GM21447 (cell line): Measurements from ENCODE around the gene TIAM2.
"Not testable (repeated sequence)": the region's sequence is repeated elsewhere in the genome, so short reads cannot be mapped to it uniquely, and the experiment has no call there.

Source experiments
- ATAC-seq: cut with Tn5 transposase; IDR thresholded peaks from one replicate; pipeline ENCODE4 v1.9.1; 2021; ENCODE audit not compliant: unreplicated experiment

The TIAM2 gene

DNA sequence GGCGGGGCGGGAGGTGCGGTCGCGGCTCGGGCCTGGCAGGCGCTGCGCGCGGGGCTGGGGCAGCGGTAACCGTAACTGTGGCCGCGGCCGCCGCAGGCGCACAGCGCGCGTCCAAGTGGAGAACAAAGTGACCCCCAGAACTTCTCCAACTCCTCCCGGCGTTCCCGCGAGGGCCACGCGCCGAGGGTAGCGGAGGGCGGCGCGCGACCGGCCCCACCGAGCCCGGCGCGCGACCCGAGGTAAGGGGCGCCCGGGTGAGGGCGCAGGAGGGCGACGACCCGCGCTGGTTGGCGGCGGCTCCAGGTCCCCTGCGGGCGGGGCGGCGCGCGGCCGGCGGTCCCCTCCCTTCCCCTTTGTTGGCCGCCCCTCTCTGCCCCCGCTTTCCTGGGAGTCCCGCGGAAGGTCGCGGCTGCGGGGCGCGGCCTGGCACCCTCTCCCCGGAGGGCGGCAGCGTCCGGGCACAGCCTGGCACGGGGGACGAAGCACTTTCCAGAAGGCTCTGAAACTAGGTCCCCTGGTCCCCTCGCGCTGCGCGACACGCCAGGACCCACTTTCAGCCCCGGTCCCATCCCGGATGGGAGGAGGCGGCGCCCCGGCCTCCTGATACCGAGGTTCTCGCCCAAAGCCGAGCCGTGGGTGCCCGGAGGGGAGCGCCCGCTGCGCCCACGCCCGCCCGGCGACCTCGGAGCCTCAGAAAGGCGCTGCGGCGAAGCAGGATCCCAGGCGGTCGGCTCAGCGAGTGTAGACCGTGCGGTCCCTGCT, at the start of gene TIAM2:
TSS of gene TIAM2 (plus strand) at position 62 of the 762 bp plus-strand sequence. CDS start 133,909 bp downstream, outside the sequence.
- ATAC-seq: no peak

DNA sequence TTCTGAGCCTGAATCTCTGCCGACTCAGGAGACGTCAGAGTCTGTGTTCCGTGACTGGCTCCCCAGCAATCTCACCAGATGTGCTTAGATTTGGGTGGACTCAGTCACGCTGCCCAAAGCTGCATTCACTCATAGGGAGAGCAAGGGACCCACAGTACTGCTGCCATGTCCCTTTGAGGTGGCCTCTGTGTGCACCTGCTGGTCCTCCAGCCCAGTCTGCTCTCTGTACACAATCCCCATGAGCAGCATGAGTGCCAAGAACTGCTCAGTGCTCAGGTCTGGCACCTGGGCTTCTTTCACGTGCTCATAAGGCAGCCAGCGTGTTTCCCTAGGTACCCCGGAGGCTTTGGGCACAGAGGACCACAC, 44.2 kb upstream of the TIAM2 start:
- no peak for ATAC-seq

DNA sequence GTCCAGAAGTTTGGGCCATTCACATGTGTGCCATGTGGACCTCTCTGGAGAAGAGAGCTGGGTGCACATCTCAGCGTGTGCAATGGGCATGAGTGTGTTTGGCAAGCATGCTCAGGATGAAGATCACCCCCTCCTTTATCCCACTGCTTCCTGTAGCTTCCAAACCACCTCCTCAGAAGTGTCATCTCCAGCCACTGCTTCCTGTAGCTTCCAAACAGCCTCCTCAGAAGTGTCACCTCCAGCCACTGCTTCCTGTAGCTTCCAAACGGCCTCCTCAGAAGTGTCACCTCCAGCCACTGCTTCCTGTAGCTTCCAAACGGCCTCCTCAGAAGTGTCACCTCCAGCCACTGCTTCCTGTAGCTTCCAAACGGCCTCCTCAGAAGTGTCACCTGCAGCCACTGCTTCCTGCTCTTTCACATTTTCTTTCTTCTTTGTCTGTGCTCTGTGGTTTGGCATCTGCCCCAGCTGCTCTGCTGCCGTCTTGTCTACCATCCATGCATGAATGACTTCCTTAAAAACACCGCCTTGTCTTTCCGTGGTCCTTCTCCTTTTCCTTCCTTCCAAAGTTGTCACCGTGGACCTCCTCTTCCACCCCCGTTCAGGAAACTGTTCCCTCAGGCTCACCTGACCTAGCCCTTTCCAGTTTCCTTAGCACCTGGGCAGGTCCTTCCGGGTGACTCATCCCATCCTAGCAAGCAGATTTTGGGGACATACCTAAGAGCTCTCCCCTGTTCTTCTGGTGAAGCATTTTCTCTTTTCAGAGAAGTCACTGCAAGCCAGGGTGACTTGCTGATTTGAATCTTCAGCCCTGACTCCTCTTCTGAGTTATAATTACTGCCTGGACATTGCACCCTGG, 43.5 kb upstream of the TIAM2 start:
- ATAC-seq: peak; percentile 86

- no peak for ATAC-seq
These were observed 41.5 kb upstream of the TIAM2 start for GRCh38 chr6:154953644-154954043.

DNA sequence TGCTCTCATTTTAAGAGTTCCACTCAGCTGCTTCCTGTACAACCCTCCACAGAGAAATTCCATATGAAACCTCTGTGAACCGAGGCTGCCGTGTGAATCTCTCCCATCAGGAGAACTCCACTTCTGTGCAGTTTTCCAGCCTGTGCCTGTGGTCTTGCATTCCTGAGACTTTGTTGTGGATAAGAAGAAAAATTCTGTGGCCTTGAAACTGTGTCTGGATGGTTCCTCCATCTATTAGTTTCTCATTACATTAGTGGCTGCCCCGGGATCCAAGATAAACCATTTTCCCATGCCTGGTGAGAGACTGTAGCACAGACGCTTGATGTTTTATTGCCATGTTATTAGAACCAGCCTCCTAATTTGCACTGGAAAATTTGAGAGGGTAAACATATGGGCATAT, 40.8 kb upstream of the TIAM2 start:
- no peak for ATAC-seq

GRCh38 chr6:154956771-154957522, 38.2 kb upstream of the TIAM2 start:
- ATAC-seq: no peak

- no peak for ATAC-seq
These were observed 36.6 kb upstream of the TIAM2 start for GRCh38 chr6:154958469-154958868.

DNA sequence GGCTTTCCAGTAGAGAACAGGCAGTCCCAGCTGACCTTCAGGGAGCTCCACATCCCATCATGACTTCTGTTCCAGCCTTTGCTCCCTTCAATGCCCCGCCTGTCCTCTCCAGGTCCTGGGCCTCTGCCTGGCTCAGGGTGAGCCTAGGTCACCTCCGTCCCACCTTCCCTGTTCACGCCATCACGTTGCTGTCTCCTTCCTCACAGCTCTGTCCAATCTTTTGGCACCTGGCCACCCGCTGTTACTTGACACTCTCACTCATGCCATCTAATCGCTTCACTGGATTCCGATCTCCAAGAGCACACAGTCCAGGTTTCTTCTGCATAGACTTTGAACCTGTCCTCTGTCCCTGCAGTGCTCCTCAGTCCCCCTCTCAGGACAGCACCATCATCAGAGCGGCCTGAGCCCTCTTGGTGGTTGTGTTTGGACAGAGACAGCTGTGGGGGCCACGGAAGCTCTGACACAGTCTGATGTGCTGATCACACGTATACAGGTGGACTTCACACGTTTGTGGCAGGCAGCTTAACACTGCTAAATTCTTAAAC, 34.7 kb upstream of the TIAM2 start:
- no peak for ATAC-seq

DNA sequence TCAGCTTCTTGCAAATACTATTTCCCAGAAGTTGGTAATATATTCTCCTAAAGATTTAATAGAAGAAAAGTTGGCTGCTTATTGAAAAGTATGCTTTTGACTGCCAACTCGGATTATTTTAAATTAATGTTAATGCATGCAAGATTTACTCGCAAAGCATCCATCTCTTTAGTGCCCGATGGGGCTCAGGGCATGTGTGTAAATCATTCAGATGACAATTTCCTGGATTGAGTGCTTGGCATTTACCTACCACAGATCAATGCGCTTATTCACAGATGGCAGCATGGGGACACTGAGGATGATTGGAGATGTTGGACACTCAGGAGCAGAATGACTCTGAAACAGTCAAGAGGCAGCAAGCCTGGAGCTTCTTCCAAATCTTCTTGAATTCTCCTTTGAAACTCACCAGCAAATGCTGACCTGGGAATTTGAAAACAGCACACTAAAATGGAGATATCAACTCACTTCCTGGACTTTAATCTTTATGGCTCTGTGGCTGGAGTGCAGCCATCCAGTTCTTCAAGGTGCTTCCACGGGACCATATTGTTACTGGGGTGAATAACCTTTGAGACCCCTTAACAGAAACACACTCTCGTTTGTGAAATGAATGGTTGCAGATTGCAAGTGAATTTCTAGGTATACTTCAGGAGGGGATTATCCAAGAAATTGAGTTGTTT, 34.1 kb upstream of the TIAM2 start:
- no peak for ATAC-seq

DNA sequence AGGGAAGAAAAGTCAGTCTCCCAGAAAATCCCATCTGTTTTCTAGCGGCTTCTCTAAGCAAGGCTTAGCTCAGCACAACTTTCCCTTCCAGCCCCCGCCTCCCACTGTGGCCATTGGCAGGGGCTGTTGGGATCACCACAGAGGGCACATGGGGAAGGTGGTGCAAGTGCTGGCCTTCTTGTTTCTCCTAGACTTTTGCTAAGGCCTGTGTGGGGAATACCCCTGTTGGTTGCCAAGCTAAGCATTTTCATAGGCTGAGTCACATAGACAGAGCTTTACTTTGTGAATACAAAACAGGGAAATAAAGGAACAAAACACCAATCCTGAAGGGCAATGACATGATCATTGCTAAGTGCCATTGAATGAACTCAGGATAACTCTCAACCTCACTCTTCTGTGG, 32.4 kb upstream of the TIAM2 start:
- no peak for ATAC-seq

GRCh38 chr6:154966065-154966770, 28.9 kb upstream of the TIAM2 start:
- not testable (repeated sequence) for ATAC-seq

DNA sequence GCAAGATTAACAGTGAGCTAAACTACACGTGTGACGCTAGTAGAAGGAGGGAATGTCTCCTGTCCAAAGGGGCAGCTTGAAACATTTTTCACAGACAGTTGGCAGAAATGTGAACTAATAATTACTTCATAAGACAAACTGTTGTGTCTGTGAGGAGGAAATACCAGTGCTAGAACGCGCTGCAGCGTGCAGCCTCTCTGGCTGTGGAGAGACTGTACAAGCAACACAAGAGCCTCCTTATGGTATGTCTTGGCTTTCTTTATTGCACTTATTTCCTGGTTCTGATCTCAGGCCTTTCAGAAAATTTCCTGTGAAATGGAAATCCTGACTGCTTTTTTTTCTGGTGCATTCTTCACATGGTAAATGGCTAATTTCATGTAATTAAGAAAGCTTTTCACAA, 25.3 kb upstream of the TIAM2 start:
- ATAC-seq: no peak

DNA sequence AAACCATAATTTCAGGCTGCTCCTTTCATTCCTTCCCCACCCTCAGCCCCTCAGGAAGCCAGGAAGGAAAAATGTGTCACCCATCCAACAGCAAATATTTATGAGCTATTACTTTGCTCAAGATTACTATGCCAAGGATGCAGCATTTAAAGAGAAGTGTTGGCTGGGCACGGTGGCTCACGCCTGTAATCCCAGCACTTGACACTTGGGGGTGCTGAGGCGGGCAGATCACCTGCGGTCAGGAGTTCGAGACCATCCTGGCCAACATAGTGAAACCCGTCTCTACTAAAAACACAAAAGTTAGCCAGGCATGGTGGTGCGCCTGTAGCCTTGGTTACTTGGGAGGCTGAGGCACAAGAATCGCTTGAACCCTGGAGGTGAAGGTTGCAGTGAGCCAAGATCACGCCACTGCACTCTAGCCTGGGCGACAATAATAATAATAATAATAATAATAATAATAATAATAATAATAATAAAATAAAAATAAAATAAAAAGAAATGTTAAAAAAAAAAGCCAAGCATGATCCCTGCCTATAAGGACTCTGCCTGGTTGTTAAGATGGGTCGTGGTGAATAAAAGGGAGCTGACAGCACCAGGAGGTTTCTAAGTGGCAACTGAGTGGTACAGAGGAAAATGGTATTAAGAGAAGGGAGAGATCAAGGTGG, 20.5 kb upstream of the TIAM2 start:
- ATAC-seq: no peak

DNA sequence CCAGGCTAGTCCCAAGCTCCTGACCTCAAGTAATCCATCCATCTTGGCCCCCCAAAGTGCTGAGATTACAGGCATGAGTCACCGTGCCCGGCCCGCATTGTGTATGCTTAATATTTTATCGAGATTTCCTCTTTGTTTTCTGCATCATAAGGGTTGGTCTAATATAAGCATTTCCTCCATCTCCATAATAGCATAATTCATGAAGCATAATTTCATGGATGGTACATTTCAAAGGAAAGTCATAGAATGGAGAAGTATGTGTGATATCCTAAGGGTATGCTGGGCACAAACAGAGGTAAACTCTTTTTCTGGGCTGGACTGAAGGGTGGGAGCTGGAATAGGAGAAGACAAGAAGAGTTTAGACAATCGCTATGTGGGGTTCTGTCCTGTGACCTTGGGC, 17.5 kb upstream of the TIAM2 start:
- ATAC-seq: no peak

DNA sequence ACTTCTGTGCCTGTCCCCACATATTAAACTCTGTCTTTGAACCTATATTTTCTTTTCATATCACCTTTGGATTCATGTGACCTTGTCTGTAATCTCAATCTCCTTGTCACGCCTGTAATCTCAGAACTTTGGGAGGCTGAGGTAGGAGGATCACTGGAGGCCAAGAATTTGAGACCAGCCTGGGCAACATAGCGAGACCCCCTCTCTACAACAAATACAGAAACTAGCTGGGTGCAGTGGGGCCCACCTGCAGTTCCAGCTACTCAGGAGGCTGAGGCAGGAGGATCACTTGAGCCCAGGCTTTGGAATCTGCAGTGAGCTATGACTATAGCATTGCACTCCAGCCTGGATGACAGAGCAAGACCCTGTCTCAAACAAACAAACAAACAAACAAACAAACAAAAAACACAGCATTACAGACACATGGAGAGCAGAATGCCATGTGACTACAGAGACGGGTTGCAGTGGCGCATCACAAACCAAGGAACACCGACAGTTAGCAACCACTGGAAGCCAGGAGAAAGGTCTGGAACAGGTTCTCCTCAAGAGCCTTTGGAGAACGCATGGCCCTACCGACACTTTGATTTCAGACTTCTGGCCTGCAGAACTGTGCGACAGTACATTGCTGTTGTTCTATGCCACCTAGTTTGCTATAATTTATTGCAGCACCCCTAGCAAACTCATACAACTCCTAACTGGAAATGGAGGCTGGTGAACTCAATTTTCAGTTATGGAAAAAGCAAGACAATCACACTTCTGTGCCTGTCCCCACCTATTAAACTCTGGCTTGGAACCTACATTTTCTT, 14.6 kb upstream of the TIAM2 start:
- ATAC-seq: no peak

GRCh38 chr6:154981079-154981870, 13.8 kb upstream of the TIAM2 start:
- peak; percentile 87 for ATAC-seq

- ATAC-seq: no peak
These were observed 11.0 kb upstream of the TIAM2 start for GRCh38 chr6:154984146-154984545.

DNA sequence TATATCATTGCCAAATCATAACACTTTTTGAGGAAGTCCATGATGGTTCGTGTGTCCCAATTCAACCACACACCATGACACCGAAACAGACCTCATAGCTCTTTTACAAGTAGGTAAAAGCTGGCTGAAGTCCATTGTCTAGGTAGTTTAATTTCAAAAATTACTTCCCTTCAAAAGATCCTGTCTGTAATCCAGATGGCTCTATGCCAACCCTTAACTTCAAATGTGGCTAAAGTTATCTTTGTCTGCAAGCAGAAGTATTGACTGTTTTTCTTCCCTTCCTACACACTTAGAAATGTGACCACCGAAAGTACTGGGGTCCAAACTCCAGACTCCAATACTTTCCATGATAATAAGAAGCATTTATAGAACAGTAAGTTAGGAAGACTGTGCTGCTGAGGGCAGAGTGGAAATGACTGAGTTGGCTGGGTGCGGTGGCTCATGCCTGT, 8.3 kb upstream of the TIAM2 start:
- no peak for ATAC-seq
